Peyer's patch (tissue), 4 donors: Measurements from ENCODE around the gene BPIFB1.

Experiments used
- CTCF ChIP-seq, 6 experiments: fragments of 450-650 bp in 4 of 6; fragments of 200-600 bp in 2 of 6; sonication (generic) in 1 of 6; IDR thresholded peaks; one replicate each; pipeline ENCODE4 v1.5.1; 2017 to 2019; ENCODE audit warnings: antibody characterized with exemption in 6 of 6, mild to moderate bottlenecking in 3 of 6, moderate library complexity in 1 of 6
- POLR2A ChIP-seq, 2 donors: fragments of 450-650 bp; IDR thresholded peaks; one replicate each; pipeline ENCODE4 v1.5.1; 2017; ENCODE audit warnings: antibody characterized with exemption in 2 of 2, mild to moderate bottlenecking in 2 of 2, moderate library complexity in 2 of 2

- no peak for TF ChIP-seq CTCF (IDR thresholded peaks at IDR 0.05)
- TF ChIP-seq POLR2A (IDR thresholded peaks at IDR 0.05), result no peak
Measured at GRCh38 chr20:33306228-33306627, 23.2 kb downstream of the BPIFB1 start.
